Activated naive CD4-positive, alpha-beta T cell (primary cell): ENCODE measurements around the gene TRPC1.

Experiments used
- DNase-seq, 4 experiments: peaks; one replicate each; lab custom pipeline; 2025; lab: John Stamatoyannopoulos, UW

TRPC1 gene

DNA sequence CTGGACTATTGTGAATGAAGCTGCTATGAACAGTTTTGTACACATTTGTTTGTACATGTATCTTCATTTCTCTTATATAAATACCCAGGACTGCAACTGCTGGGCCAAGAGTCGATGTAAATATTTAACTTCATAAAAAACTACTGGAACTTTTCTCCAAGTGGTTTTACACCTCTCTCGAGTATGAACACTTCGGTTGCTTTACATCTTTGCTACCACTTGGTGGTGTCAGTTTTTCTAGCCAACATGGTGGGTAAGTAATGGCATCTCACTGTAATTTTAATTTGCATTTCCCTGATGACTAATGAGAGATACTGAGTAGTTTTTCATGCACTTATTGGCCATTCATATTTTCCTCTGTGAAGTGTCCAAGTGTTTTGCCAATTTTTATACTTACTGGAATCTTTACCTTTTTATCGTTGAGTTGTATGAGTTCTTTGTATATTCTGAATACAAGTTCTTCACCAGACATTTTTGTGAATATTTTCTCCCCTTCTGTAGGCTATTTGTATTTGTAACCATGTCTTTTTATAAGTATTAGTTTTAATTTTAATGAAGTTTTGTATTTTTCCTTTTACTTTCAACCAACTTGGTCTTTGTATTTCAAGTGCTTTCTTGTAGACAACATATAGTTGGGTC lies 120.6 kb downstream of the TRPC1 start:
- DNase-seq: no peak

DNA sequence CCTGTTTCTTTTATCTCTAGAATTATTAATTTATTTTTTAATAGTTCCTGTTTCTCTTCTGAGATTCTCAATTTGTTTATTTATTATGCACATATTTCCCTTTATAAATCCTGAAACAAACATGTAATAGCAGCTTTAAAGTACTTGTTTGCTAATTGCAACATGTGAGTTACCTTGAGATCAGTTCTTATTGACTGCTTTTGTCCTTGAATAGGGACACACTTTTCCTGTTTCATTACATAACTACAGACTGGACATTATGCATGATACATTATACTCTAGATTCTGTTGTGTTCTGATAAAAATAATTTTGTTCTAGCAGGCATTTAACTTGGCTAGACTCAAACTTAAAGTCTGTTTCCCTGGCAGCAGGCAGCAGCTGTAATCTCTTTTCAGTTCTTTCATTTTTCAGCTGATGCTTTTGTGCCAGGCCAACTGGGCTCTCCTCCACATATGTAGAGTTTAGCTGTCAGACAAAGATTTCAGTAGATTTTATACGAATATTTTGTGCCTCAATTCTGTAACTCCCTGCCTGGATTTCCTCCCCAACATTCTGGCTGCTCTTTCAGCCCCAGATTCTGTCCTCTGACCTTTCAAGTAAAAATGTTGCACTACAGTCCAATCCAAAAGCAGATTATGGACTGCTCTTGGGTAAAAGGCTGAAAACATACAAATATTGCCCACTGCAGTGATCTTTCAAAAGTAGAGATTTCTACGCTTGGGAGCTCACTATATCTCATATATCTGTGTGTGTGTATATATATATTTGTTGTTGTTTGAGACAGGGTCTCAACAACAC lies 123.1 kb downstream of the TRPC1 start:
- DNase-seq: no peak

- DNase-seq: no peak
Observed at GRCh38 chr3:142849148-142849547, 125.3 kb downstream of the TRPC1 start.

GRCh38 chr3:142850395-142851023 lies 126.7 kb downstream of the TRPC1 start:
- DNase-seq: no peak

GRCh38 chr3:142852009-142852408 lies 128.2 kb downstream of the TRPC1 start:
- no peak for DNase-seq

GRCh38 chr3:142853270-142854168 lies 129.7 kb downstream of the TRPC1 start:
- DNase-seq: no peak

- no peak for DNase-seq
Observed at GRCh38 chr3:142857056-142857455, 133.2 kb downstream of the TRPC1 start.
